ENCODE data around the gene CCDC47.
"Not testable (repeated sequence)": the region's sequence is repeated elsewhere in the genome, so short reads cannot be mapped to it uniquely, and the experiment has no call there.

Gene CCDC47

DNA sequence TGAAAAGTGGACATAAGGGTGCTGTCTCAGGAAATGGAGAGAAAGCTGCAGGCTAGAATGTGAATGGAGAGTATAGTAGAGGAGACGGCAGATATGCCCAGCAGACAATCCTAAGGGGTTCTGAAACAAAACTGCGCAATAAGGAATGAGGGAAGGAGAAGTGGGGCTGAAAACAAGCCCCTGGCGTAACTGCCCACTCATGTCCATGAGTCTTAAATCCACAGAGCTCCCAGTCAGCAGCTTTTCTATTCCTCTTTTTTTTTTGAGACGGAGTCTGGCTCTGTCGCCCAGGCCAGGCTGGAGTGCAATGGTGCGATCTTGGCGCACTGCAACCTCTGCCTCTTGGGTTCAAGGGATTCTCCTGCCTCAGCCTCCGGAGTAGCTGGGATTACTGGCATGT lies 37.7 kb downstream of the CCDC47 start:
- DNase-seq: no peak

DNA sequence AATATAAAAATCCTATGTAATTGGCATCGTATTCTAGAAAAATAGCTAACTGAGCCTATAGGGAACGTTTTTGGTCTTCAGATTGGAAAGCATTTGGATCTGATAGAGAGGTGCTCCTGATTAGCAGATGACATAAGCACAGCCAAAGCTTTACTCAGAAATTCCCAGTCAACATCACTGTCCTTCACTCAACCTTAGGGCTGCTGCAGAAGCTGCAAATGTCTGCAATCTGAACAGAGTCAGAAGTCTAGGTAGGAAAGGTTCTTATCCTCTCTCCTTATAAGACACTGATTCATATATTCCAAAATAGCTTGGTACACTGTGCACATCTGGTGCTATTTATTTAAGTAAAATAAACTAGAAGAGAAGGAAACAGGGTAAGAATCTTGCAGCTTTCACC lies 51.0 kb downstream of the CCDC47 start:
- no peak for DNase-seq

DNA sequence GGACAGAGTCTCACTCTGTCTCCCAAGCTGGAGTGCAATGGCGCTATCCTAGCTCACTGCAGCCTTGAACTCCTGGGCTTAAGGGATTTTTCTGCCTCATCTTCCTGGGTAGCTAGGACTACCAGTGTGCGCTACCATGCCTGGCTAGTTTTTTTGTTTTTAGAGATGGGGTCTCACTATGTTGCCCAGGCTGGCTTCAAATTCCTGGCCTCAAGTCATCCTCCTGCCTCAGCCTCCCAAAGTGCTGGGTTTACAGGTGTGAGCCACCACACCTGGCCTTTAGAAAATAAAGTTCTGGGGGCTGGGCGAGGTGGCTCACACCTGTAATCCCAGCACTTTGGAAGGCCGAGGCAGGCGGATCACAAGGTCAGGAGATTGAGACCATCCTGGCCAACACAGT lies 53.2 kb downstream of the CCDC47 start:
- not testable (repeated sequence) for DNase-seq

DNA sequence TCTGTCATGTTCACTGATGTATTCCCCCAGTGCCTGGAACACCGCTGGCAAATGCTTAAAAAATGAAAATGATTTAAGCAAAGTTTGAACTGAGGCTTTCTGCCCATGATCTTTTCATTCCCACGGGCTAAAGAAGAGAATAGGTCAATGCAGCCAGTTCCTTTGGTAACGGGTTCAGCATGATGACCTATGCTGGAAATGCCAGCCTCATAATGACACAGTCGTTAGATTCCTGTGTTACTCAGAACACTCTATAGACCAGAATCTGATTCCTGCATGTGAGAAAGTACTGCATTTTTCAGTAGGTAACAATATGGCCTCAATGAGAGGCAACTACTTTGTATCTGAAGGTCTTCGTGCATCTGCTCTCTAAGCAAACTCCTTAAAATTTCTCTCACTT lies 54.4 kb downstream of the CCDC47 start:
- DNase-seq: no peak

DNA sequence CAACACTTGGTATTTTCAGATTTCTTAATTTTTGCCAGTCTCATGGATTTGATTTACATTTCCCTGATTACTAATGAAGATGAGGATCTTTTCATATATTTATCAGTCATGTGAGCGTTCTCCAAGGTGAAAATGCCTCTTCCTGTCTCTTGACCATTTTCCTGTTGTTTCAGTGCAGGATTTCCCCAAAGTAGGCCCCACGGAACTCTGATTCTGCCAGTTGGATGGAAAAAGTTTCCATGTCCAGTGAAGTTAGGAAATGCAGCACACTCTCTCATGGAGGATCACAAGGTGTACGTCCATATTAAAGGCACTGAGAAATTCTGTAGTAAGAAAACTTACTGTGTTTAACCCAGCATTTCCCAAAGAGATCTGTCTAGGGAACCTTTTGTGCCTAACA lies 57.0 kb downstream of the CCDC47 start:
- no peak for DNase-seq

DNA sequence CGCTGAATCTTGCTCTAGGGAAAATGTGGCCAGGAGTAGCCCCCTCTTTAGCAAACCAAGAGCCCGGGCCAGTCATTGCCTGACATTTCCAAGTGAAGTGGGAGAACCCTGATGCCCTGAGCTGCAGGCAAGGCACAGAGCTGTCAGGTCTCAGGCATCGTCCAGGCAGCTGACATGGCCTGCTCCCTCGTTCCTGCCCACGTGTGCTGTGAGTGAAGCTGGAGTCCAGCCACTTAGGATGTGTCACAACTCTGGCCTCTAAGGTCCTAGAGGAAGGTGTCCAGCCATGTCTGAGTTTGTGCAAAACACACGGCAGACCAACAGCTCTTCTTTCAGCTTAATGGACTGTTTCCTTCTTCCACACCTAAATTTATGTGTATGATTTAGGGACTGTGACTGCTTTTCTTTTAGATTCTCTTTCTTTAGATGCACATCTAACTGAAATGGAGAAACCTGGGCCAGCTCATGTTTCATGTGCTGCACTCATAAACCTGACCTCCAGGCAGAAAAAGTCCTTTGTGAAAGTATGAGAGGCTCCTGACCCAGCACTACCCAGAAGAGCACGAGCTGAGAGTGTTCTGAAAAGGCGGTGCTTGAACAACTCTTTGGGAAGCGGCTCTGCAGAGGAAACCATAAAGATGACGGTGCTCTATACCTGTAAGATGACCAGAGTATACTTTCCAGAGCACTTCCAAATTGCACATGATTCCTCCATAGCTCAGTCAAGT lies 58.7 kb downstream of the CCDC47 start:
- no peak for DNase-seq

DNA sequence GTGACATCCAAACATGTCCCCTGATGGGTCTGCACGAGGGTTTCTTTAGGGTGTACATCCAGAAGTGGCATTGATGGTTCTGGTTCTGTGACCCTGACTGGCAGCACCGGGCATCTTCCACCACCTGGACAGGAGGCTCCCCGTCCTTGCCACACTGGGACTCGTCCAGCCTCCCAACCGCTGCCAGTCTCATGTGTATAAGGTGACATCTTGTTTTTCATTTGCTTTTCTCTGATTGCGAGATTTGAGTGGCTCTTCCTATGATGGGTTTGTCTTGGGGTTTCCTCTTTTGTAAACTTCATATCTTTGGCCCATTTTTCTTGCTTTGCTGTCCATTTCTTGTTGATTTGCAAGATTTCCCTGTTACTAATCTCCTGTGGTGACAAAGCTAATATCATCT lies 64.3 kb downstream of the CCDC47 start:
- DNase-seq: no peak

DNA sequence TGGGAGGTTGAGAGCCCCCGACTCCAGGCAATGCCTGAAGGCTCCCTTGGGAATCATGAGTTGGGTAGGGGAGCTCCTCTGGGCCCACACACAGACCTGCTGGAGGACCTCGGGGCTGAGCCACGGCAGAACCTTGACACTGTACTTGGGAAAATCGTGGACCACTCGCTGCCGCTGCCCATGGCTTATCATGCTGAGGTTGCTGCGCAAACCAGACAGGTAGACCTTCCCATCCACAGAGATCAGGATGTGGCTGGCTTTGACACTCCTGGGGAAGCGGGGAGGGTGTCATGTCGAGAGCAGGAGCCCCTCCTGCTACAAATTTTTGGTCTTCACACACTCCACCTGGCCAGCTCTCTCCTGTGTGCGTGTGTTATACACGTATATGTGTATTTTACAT lies 66.2 kb downstream of the CCDC47 start:
- DNase-seq: no peak

DNA sequence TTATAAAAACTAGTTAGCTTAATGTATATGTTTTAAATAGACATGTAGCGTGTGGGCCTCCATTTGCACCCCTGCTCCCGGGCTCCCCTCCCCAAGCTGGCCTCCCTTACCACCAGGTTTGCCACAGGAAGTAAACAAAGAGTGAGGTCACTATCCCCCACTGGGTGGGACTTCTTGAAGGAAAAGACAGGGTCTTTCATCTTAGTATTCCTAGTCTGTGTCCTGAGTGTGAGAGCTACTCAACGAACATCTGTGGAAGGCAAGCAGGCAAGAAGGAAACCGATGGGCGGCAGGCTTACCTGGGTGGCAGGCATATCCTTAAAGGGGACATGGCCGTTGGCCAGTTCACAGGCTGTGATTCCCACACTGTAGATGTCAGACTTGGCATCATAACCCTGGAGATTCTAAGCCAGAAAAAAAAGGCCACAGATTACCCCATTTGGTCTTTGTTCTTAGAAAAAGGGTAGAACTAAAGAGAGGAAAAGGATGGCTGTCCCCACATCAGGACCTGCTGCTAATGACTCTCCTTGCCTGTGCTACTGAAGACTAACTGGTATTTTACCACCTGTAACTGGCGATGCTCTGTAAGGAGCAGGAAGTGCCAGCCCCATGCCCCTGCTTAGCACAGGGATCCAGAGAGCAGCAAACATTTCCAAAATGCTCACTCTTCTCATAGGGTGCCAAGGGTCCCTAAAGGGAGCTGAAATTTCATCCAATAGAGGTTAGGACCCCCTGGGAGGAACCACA lies 66.9 kb downstream of the CCDC47 start:
- no peak for DNase-seq

DNA sequence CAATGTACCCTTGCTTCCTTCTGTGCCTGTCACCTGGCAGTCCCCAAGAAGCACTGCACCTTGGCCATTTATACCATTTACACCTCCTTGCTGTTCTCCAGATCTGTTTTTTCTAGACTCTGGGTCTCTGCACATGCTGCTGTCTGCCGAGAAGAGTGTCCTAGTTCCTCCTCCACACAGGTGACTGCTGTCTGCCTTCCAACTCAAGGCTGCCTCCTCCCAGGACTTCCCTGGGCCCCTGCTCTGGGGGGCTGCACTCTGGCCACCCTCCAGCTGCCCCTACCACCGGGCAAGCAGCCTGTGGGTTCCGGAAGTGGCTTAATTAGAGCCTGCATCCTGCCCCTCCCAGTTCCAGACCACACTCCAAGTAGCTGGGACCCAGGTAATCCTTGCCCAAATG lies 67.7 kb downstream of the CCDC47 start:
- DNase-seq: no peak

DNA sequence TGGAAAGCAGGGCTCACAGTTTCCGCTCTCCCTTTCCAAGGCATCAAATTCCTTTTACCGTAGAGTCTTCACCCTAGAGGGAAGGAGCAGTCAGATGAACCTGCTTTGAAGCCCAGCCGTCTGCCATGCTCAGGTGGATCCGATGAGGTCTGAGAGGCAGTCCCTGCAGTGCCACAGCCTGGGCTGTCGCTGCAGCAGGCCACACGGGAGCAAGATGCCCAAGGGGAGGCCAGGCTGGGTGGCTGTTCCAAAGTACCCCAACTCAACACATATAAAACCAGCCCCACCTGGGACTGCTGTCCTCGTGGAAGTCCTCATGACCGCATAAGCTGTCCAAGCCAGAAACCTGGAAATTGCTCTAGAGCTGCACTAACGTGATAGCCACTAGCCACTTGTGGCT lies 68.6 kb downstream of the CCDC47 start:
- no peak for DNase-seq

DNA sequence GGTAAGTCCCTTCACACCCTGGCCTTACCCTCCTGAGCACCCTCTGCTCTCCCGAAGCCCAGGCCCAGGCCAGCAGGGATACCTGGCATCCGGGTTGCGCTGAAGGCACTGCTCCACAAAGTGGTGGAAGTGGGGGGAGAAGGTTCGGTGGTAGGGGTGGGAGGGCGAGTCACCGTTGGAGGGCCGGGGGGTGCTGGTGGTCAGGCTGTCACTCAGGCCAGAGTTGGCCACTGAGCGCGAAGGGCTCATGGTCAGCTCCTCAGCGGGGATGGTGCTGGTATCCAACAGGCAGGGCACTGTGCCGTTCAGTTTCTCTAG lies 69.2 kb downstream of the CCDC47 start:
- DNase-seq: no peak

DNA sequence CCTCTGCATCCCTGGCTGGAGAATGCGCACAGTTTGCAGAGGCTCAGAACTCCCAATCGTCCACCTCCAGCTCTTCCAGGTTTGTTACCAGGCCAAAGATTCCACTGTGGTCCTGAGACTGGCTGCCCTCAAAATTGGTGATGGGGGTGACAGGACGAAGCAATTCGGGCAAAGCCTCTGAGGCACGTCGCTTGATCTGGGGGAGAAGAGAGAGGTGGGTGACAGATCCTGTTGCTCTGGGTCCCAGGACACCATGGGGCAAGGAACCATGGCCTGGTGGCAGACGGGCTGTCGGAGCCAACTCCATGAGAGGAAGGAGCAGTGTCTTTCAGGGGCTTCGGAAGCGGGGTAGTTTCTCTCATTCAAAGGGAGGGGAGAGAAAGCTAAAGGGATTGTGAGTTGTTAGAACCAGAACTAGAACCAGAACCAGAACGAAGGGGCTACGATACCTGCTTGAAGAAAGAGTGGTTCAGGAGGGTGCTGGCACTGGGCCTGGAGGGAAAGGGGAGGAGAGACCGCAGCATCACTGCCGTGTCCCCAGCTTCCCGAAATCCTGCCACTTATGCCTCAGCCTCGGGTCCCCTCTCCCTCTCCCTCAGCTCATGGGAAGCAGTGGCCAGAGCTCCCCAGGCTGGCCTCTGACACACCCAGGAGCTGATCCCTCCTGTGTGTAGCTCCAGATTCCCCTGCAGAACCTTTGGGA lies 69.7 kb downstream of the CCDC47 start:
- no peak for DNase-seq

DNA sequence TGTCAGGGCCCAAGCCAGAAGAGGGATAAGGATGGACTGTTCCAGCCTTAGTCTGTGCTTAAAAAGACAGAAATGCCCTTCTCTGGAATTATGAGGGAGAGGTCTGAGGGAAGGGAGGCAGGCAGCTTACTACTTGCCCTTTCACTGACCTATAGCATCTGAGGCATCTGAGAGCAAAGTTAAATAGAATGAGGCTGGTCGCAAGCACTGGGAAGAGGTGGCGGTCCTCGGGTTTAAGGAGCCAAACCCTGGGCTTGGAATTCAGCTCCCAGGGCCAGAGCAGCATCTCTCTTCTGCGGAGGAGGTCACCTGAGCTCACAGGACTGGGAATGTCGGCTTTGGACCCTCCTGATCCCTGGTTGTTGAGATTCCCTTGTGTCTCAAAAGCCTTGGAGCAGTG lies 70.4 kb downstream of the CCDC47 start:
- no peak for DNase-seq

DNA sequence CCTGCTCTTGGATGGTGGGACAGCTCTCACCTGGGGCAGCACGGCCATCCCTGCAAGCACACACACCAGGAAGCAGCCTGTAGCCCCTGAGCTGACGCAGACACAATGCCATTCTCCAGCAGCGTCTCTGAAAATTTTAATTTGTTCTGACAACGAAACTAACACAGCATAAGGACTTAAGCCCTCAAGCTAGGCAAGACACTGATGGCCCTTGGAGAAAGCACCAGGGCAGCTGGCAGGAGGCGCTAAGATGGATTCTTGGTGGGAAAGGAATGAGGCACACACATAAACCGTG lies 70.7 kb downstream of the CCDC47 start:
- no peak for DNase-seq

DNA sequence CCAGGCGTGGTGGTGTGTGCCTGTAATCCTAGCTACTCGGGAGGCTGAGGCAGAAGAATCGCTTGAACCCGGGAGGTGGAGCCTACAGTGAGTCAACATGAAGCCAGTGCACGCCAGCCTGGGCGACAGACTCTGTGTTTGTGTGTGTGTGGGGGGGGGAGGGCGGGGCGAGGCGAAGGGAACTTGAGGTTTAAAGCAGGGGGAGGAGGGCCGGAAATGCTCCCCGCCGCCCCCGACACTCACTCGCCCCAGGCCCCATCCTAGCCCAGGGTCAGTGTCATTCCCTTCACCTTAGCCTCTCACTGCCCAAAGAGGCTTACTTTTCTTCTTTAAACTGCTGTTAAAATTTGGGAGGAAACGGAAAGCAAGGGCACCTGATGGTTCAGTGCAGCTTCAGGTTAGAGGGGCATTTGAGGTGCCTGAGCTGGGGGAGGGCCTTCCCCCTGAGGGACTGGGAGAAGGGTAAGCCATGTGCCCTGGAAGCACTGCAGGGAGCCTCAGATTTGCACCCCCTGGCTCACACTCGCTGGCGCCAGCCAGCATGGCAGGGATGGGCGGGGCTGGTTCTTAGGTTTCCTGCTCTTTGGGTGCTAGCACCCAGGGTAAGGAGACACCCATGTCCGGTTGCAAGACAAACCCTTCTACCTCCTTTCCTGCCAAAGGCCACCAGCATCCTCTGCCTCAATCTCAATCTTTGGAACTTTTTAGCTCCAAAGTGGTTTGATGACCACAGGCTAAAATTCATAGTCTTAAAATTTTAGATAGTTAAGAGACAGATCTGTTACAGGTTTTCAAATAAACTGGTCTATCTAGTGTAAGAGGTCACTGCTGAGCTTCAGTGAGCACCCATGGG lies 71.3 kb downstream of the CCDC47 start:
- DNase-seq: peak in 2 of 56 donors; percentile 23 to 30

DNA sequence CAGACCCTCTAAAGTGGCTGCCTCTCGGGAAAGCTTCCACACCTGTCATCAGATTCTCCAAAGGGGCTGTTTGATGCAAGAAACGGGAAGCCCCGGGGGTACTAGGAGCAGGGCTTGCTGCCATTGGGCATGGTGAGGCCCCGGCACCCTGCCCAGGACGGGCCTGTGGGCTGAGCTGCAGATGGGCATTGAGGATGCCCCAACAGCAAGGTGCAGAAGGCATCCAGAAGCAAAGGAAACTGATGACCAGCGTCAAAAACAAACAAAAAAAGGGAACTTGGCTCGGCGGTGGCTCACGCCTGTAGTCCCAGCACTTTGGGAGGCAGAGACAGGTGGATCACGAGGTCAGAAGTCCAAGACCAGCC lies 72.0 kb downstream of the CCDC47 start:
- no peak for DNase-seq

DNA sequence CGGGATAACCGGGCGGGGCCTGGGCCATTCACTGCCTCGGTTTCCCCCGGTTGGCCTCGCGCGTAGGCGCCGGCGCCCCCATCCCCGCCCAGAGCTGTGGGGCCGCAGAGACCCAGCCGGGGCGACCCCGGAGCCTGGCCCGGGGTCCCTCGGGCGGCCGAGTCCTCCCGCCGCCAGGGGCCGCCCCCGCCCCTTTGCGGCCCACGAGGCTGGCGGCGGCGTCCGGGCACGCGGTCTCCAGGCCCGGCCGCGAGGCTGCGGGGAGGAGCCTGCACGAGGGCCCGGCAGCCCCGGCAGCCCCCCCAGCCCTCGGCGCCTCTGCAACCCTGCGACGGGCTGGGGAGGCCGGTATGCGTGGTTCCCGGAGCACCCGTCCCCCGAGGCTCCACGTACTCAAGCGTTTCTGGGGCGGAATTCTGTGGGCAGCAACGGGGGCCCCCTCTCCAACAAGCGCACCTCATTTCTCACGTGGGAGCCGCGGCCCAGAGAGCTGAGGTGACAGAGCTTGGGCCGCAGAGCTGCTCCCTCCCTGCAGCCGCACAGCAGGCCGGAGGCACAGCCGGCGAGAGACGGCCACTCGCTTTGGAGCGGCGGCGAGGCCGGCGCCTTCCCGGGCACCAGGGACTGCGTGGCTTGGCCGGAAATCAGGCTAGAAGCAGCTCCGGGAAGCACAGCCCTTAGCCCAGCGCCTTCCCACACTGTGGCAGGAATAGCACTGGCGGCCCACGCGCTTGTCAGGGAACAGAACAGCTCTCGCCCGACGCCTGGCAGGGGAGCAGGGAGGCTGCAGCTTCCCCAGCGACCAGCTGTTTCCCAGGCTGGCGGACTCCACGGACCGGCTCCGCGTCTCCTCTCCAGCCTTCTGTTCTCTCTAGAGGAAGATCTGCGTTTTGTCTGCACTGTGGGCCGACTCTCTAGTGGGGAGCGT lies 72.6 kb downstream of the CCDC47 start:
- DNase-seq: peak in 35 of 56 donors; percentile 29 to 86 (median 61)

DNA sequence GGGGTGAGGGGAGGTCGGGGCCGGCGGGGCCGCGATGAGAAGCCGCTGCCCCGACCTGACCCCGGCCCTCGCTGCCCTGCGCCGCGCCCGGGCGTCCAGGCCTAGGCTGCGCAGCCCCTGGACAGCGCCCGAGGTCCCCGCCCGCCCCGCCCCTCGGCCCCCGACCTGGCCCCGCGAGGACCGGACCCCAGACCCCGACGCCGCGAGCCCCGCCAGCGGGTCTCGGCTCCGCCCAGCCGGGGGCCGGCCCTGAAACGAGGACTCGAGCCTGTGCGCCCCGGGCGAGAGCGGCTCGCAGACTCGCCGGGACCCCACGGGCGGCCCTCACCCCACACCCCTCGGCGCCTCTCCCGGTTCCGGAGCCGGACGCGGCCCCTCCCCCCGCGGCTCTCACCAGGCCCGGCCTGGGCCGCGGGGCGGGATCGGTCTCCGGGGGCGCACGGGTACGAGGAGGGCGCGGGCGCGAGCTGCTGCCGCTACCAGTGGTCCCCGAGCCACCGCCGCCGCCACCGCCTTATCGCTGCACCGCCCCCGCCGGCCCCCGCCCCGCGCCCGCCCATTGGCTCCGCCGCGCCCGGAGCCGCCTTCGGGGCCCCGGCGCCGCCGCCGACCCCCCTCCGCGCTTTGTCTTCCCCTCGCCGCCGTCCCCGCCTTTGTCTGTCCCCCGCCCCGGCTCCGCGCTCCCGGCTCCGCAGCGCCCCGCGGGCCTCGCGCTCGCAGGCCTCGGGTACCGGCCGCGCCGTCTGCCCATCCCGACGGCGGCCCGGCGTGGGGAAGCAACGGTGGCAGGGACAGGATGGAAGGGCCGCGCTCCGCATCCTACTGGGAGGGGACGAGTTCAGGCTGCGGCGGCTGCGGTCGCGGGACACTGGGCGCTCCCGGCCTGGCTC lies 73.5 kb downstream of the CCDC47 start, which contains the start of gene LIMD2:
TSS of gene LIMD2 (minus strand) at position 488 of the 890 bp plus-strand sequence. CDS start 827 bp downstream, outside the sequence.
- peak in 11 of 56 donors; percentile 15 to 57 (median 32) for DNase-seq
